ENCODE measurements around the gene RELN. TPM values are rescaled to one million over a fixed set of nuclear protein-coding genes. Genes with fewer than 3 reads are reported as not detected.
A peak's percentile ranks its signal among the peaks of the same experiment; 100 is the strongest.

Gene RELN
- total RNA-seq, 2 experiments from 2014 or later: not detected

- Mint-ChIP-seq H3K27me3 (peaks cover 16% of the 10 kb centered on the region), H3K4me3 (no peak overlapping the region), H3K4me1 (no peaks in the 10 kb centered on the region), H3K36me3 (ENCODE audit: low read depth) (no peaks in the 10 kb centered on the region), H3K9me3 (ENCODE audit: low read depth) (no peaks in the 10 kb centered on the region), H3K27ac (no peak overlapping the region)
- CTCF ChIA-PET: no interaction called here
- POLR2A ChIA-PET: no interaction called here
- intact Hi-C loops (cut with DNase I, micrococcal nuclease): no loop called here
- DNase-seq (no peak), ATAC-seq (no peak)
These were observed 52.9 kb downstream of the RELN start for GRCh38 chr7:103936558-103936957.

DNA sequence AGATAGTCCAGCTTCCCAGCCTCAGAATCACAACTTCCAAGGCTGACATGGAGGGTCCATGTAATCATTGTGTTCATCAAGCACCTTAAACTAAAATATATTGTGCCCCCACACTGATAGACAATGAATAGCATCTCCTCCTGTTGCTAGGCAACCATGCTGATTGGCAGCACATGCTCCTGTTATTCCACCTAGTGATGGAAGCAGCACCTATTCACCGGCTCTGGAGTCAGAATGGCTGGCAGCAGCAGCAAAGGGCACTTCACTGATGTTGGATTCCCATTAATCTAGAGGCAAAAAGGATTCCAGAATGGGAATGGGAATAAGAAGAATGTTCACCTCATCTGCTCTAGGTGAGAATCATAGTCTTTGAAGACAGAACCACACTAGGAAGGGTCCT is 55.0 kb downstream of the RELN start:
- intact Hi-C loops (cut with DNase I, micrococcal nuclease): no loop called here
- no peaks in the 10 kb centered on the region for H3K36me3 Mint-ChIP-seq (ENCODE audit: low read depth)
- no peaks in the 10 kb centered on the region for H3K9me3 Mint-ChIP-seq (ENCODE audit: low read depth)
- H3K4me3 Mint-ChIP-seq: no peak overlapping the region
- H3K27ac Mint-ChIP-seq: no peak overlapping the region
- no peak for DNase-seq
- POLR2A ChIA-PET: no interaction called here
- H3K27me3 Mint-ChIP-seq: peaks cover 12% of the 10 kb centered on the region
- CTCF ChIA-PET: interaction anchor here (1.0 kb wide), 1 partner anchor 28 kb away, joined by 3 read pairs; no protein-coding TSS in a partner anchor
- H3K4me1 Mint-ChIP-seq: no peaks in the 10 kb centered on the region
- no peak for ATAC-seq

DNA sequence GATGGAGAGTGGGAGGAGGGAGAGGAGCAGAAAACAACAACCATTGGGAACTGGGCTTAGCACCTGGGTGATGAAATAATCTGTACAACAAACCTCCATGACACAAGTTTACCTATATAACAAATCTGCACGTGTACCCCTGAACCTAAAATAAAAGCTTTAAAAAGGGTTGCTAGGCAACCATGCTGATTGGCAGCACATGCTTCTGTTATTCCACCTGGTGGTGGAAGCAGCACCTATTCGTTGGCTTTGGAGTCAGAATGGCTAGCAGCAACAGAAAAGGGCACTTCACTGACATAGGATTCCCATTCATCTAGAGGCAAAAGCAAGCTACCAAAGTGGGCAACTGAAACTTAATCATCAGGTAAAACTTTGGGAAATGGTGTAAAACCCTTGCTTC is 57.1 kb downstream of the RELN start:
- Mint-ChIP-seq H3K9me3 (ENCODE audit: low read depth) (no peaks in the 10 kb centered on the region), H3K4me3 (no peak overlapping the region), H3K27me3 (peaks cover 11% of the 10 kb centered on the region), H3K36me3 (ENCODE audit: low read depth) (no peaks in the 10 kb centered on the region), H3K27ac (no peak overlapping the region), H3K4me1 (no peaks in the 10 kb centered on the region)
- DNase-seq: no peak
- intact Hi-C loops (cut with DNase I, micrococcal nuclease): no loop called here
- CTCF ChIA-PET: interaction anchor here (1.1 kb wide), 1 partner anchor 9 kb away, joined by 3 read pairs; no protein-coding TSS in a partner anchor
- POLR2A ChIA-PET: no interaction called here
- ATAC-seq: no peak

DNA sequence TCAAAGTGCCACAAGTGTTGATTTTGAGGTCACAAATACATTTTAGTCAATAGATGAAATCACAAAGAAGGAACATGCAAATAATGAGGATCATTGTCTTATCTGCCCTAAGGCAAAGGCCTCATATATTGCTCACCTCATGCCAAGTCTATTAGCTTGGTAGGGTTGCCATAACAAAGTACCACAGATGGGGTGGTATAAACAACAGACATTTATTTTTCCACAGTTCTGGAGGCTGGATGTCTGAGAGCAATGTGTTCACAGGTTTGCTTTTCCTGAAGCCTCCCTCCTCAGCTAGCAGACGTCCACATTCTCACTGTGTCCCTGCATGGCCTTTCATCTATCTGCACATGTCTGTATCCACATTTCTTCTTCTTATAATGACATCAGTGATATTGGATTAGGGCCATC is 59.6 kb downstream of the RELN start:
- ATAC-seq (no peak), DNase-seq (no peak)
- POLR2A ChIA-PET: no interaction called here
- no peak overlapping the region for H3K27ac Mint-ChIP-seq
- no peak overlapping the region for H3K4me3 Mint-ChIP-seq
- H3K27me3 Mint-ChIP-seq: peaks cover 7% of the 10 kb centered on the region
- H3K9me3 Mint-ChIP-seq (ENCODE audit: low read depth): no peaks in the 10 kb centered on the region
- H3K36me3 Mint-ChIP-seq (ENCODE audit: low read depth): no peaks in the 10 kb centered on the region
- CTCF ChIA-PET: interaction anchor here (0.6 to 0.8 kb wide), 2 partner anchors 9 to 61 kb away, joined by 3 read pairs; no protein-coding TSS in a partner anchor
- intact Hi-C loops (cut with DNase I, micrococcal nuclease): no loop called here
- H3K4me1 Mint-ChIP-seq: no peaks in the 10 kb centered on the region

- ChIA-PET POLR2A (no interaction called here), CTCF (no interaction called here)
- no peaks in the 10 kb centered on the region for H3K4me1 Mint-ChIP-seq
- H3K9me3 Mint-ChIP-seq (ENCODE audit: low read depth): no peaks in the 10 kb centered on the region
- DNase-seq: no peak
- H3K36me3 Mint-ChIP-seq (ENCODE audit: low read depth): no peaks in the 10 kb centered on the region
- no peak overlapping the region for H3K27ac Mint-ChIP-seq
- no peak overlapping the region for H3K4me3 Mint-ChIP-seq
- ATAC-seq: no peak
- intact Hi-C loops (cut with DNase I, micrococcal nuclease): no loop called here
- H3K27me3 Mint-ChIP-seq: peaks cover 10% of the 10 kb centered on the region
These were observed 60.9 kb downstream of the RELN start for GRCh38 chr7:103928581-103928980.

- H3K4me1 Mint-ChIP-seq: peaks cover 3% of the 10 kb centered on the region
- H3K27ac Mint-ChIP-seq: no peak overlapping the region
- ATAC-seq (no peak), DNase-seq (no peak)
- intact Hi-C loops (cut with DNase I, micrococcal nuclease): no loop called here
- ChIA-PET CTCF (interaction anchor here (1.0 kb wide), 1 partner anchor 8 kb away, joined by 3 read pairs; no protein-coding TSS in a partner anchor), POLR2A (no interaction called here)
- no peaks in the 10 kb centered on the region for H3K36me3 Mint-ChIP-seq (ENCODE audit: low read depth)
- H3K27me3 Mint-ChIP-seq: peaks cover 10% of the 10 kb centered on the region
- H3K4me3 Mint-ChIP-seq: no peak overlapping the region
- no peaks in the 10 kb centered on the region for H3K9me3 Mint-ChIP-seq (ENCODE audit: low read depth)
These were observed 65.3 kb downstream of the RELN start for GRCh38 chr7:103924184-103924583.

DNA sequence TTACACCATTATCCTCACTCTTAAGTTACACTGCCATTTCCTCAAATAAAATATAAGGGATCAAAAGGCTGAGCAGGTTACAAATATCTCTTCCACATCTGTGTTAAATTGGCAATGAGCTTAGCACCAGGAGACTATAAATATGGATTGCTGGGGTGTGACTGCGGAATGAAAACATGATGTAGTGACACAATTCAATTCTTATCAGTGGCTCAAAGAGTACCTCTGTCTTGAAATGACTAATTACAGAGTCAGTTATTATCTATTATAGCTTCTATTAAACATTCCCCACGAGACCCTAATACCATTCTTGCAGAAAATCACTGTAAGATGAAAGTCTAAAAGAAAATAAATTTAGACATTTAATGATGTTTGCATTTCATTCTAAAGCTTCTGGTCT is 67.1 kb downstream of the RELN start:
- H3K4me3 Mint-ChIP-seq: no peak overlapping the region

GRCh38 chr7:103921692-103922091 is 67.8 kb downstream of the RELN start:
- peaks cover 3% of the 10 kb centered on the region for H3K4me1 Mint-ChIP-seq
- no peak for ATAC-seq
- no peak overlapping the region for H3K27ac Mint-ChIP-seq
- DNase-seq: no peak
- intact Hi-C loops (cut with DNase I, micrococcal nuclease): no loop called here
- ChIA-PET POLR2A (no interaction called here), CTCF (interaction anchor here (0.6 kb wide), 1 partner anchor 1486 kb away, joined by 3 read pairs; no protein-coding TSS in a partner anchor)
- H3K4me3 Mint-ChIP-seq: no peak overlapping the region
- peaks cover 14% of the 10 kb centered on the region for H3K27me3 Mint-ChIP-seq
- no peaks in the 10 kb centered on the region for H3K9me3 Mint-ChIP-seq (ENCODE audit: low read depth)
- no peaks in the 10 kb centered on the region for H3K36me3 Mint-ChIP-seq (ENCODE audit: low read depth)

More for the DNA sequence above, 67.1 kb downstream of the RELN start:
- intact Hi-C loops (cut with DNase I, micrococcal nuclease): no loop called here
- peaks cover 12% of the 10 kb centered on the region for H3K27me3 Mint-ChIP-seq
- no peak overlapping the region for H3K27ac Mint-ChIP-seq
- ATAC-seq: no peak
- H3K9me3 Mint-ChIP-seq (ENCODE audit: low read depth): no peaks in the 10 kb centered on the region
- DNase-seq: no peak
- ChIA-PET POLR2A (no interaction called here), CTCF (interaction anchor here (0.6 kb wide), 1 partner anchor 1486 kb away, joined by 3 read pairs; no protein-coding TSS in a partner anchor)
- peaks cover 3% of the 10 kb centered on the region for H3K4me1 Mint-ChIP-seq
- H3K36me3 Mint-ChIP-seq (ENCODE audit: low read depth): no peaks in the 10 kb centered on the region

GRCh38 chr7:103919272-103919868 is 70.1 kb downstream of the RELN start:
- H3K27ac Mint-ChIP-seq: no peak overlapping the region
- no peak for DNase-seq
- no peaks in the 10 kb centered on the region for H3K36me3 Mint-ChIP-seq (ENCODE audit: low read depth)
- intact Hi-C loops (cut with DNase I, micrococcal nuclease): no loop called here
- H3K9me3 Mint-ChIP-seq (ENCODE audit: low read depth): no peaks in the 10 kb centered on the region
- no peak for ATAC-seq
- peaks cover 17% of the 10 kb centered on the region for H3K27me3 Mint-ChIP-seq
- no peak overlapping the region for H3K4me3 Mint-ChIP-seq
- CTCF ChIA-PET: no interaction called here
- POLR2A ChIA-PET: no interaction called here
- peaks cover 3% of the 10 kb centered on the region for H3K4me1 Mint-ChIP-seq

- Mint-ChIP-seq H3K9me3 (ENCODE audit: low read depth) (no peaks in the 10 kb centered on the region), H3K4me3 (no peak overlapping the region), H3K4me1 (peaks cover 3% of the 10 kb centered on the region), H3K27me3 (peaks cover 16% of the 10 kb centered on the region), H3K27ac (no peak overlapping the region), H3K36me3 (ENCODE audit: low read depth) (no peaks in the 10 kb centered on the region)
- no peak for DNase-seq
- ChIA-PET CTCF (interaction anchor here (0.7 kb wide), 1 partner anchor 377 kb away, joined by 3 read pairs; no protein-coding TSS in a partner anchor), POLR2A (interaction anchor here (0.6 kb wide), 1 partner anchor 390 kb away, joined by 3 read pairs; no protein-coding TSS in a partner anchor)
- intact Hi-C loops (cut with DNase I, micrococcal nuclease): no loop called here
- no peak for ATAC-seq
These were observed 70.7 kb downstream of the RELN start for GRCh38 chr7:103918631-103919271.

DNA sequence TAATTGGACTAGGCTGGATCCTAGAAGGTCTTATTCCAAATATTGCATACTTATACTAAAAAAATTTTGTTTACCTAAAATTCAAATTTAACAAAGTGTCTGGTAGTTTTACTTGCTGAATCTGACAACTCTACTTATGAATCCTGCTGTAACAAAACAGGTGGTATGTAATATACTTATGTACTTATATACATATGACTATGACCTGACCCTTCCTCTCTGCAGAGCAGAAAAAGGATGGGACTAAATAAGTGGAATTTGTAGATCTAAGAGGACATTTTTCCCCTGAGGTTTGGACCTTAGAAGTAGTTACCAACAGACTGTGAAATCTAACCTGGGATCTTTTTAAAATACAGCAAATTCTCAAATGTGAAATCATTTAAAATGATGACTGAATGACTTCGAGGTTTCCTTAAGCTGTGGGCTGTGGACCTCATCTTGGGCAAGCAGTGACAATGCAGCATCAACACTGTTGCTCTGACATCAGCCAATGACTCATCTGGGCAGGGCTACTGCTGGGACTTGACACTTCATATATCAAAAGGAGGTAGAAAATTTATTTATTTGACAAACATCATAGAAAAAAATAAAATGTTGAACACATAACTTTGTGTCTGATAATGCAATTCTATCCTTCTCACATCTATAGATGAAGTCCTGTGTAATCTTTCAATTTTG is 73.6 kb downstream of the RELN start:
- H3K36me3 Mint-ChIP-seq (ENCODE audit: low read depth): no peaks in the 10 kb centered on the region
- ATAC-seq: no peak
- peak; percentile 18 for DNase-seq
- CTCF ChIA-PET: no interaction called here
- POLR2A ChIA-PET: no interaction called here
- intact Hi-C loops (cut with DNase I, micrococcal nuclease): no loop called here
- H3K4me3 Mint-ChIP-seq: no peak overlapping the region
- no peaks in the 10 kb centered on the region for H3K9me3 Mint-ChIP-seq (ENCODE audit: low read depth)
- H3K27me3 Mint-ChIP-seq: peaks cover 11% of the 10 kb centered on the region
- H3K4me1 Mint-ChIP-seq: peaks cover 3% of the 10 kb centered on the region
- no peak overlapping the region for H3K27ac Mint-ChIP-seq

All from activated CD4-positive, alpha-beta T cell treated with anti-CD3 and anti-CD28 coated beads for 36 hours (primary cell).